ENCODE measurements around the gene ARL17B.

The ARL17B gene

DNA sequence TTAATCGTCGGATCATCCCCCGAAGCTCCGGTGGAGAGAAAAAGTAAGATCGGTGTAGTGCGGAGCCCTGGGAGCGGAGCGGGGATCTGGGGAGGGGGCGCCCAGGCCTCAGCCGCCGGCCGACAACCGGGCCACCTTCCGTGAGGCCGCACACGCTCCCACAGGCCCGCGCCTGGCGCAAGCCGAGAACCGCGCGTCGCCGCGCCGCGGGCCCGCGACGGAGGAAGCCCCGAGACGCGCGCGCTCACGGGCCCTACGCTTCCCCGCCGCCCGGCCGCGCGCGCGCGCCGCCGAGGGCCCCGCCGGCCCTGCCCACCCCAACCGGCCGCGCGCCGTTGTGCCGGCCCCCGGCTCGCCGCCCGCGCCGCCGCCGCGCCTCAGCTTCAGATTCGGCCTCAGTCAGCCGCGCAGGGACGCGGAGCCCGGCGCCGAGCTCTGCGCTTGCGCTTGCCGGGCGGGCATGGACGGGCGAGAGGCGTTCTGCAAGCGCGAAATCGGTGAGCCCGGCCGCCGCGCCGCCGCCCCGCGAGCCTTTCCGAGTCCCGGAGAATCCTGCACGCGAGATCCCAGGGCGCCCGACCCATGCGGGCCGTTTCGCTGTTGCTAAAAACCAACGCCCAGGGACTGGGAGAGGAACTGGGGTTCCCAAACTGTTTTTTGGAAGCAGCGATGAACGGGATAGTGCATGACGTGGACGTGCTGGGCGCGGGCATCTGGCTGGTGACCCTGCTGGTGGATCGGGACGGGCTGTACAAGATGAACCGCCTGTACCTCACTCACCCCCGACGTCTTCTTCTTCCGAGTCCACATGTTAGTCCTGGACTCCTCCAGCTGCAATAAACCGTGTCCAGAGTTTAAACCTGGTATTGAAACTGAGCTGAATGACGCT is 94.7 kb downstream of the ARL17B start (continued):
- TF ChIP-seq ZFP41 (tag by site-specific recombination; IDR thresholded peaks at IDR 0.05; ENCODE audit: borderline replicate concordance), result no peak
- TF ChIP-seq, protein P1, sequence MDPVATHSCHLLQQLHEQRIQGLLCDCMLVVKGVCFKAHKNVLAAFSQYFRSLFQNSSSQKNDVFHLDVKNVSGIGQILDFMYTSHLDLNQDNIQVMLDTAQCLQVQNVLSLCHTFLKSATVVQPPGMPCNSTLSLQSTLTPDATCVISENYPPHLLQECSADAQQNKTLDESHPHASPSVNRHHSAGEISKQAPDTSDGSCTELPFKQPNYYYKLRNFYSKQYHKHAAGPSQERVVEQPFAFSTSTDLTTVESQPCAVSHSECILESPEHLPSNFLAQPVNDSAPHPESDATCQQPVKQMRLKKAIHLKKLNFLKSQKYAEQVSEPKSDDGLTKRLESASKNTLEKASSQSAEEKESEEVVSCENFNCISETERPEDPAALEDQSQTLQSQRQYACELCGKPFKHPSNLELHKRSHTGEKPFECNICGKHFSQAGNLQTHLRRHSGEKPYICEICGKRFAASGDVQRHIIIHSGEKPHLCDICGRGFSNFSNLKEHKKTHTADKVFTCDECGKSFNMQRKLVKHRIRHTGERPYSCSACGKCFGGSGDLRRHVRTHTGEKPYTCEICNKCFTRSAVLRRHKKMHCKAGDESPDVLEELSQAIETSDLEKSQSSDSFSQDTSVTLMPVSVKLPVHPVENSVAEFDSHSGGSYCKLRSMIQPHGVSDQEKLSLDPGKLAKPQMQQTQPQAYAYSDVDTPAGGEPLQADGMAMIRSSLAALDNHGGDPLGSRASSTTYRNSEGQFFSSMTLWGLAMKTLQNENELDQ (tag by site-specific recombination; IDR thresholded peaks at IDR 0.05; ENCODE audit: low read depth), result no peak
- no peak for TF ChIP-seq ZNF621 (tag by site-specific recombination; IDR thresholded peaks at IDR 0.05)
- TF ChIP-seq, protein P2, sequence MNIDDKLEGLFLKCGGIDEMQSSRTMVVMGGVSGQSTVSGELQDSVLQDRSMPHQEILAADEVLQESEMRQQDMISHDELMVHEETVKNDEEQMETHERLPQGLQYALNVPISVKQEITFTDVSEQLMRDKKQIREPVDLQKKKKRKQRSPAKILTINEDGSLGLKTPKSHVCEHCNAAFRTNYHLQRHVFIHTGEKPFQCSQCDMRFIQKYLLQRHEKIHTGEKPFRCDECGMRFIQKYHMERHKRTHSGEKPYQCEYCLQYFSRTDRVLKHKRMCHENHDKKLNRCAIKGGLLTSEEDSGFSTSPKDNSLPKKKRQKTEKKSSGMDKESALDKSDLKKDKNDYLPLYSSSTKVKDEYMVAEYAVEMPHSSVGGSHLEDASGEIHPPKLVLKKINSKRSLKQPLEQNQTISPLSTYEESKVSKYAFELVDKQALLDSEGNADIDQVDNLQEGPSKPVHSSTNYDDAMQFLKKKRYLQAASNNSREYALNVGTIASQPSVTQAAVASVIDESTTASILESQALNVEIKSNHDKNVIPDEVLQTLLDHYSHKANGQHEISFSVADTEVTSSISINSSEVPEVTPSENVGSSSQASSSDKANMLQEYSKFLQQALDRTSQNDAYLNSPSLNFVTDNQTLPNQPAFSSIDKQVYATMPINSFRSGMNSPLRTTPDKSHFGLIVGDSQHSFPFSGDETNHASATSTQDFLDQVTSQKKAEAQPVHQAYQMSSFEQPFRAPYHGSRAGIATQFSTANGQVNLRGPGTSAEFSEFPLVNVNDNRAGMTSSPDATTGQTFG (tag by site-specific recombination; IDR thresholded peaks at IDR 0.05; ENCODE audit: borderline replicate concordance), result no peak
- no peak for TF ChIP-seq ZNF10 (tag by site-specific recombination; IDR thresholded peaks at IDR 0.05)
- TF ChIP-seq WT1 (tag by site-specific recombination; IDR thresholded peaks at IDR 0.05), result no peak
- no peak for TF ChIP-seq ZNF830 (tag by site-specific recombination; IDR thresholded peaks at IDR 0.05; ENCODE audit: low read depth)
- TF ChIP-seq ZNF404 (tag by site-specific recombination; IDR thresholded peaks at IDR 0.05), result no peak
- no peak for TF ChIP-seq ZNF596 (tag by site-specific recombination; IDR thresholded peaks at IDR 0.05)
- TF ChIP-seq, protein P3, sequence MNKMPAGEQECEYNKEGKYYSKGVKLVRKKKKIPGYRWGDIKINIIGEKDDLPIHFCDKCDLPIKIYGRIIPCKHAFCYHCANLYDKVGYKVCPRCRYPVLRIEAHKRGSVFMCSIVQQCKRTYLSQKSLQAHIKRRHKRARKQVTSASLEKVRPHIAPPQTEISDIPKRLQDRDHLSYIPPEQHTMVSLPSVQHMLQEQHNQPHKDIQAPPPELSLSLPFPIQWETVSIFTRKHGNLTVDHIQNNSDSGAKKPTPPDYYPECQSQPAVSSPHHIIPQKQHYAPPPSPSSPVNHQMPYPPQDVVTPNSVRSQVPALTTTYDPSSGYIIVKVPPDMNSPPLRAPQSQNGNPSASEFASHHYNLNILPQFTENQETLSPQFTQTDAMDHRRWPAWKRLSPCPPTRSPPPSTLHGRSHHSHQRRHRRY (tag by site-specific recombination; IDR thresholded peaks at IDR 0.05), result no peak
- TF ChIP-seq ZNF2 (tag by site-specific recombination; IDR thresholded peaks at IDR 0.05), result peak; percentile 63
- peak; percentile 55; the same call in 1 of the 2 replicates for TF ChIP-seq KLF9 (tag by site-specific recombination; IDR thresholded peaks at IDR 0.05; ENCODE audit: low read depth)
- no peak for TF ChIP-seq ZIC2 (tag by site-specific recombination; IDR thresholded peaks at IDR 0.05)
- TF ChIP-seq, protein P4, sequence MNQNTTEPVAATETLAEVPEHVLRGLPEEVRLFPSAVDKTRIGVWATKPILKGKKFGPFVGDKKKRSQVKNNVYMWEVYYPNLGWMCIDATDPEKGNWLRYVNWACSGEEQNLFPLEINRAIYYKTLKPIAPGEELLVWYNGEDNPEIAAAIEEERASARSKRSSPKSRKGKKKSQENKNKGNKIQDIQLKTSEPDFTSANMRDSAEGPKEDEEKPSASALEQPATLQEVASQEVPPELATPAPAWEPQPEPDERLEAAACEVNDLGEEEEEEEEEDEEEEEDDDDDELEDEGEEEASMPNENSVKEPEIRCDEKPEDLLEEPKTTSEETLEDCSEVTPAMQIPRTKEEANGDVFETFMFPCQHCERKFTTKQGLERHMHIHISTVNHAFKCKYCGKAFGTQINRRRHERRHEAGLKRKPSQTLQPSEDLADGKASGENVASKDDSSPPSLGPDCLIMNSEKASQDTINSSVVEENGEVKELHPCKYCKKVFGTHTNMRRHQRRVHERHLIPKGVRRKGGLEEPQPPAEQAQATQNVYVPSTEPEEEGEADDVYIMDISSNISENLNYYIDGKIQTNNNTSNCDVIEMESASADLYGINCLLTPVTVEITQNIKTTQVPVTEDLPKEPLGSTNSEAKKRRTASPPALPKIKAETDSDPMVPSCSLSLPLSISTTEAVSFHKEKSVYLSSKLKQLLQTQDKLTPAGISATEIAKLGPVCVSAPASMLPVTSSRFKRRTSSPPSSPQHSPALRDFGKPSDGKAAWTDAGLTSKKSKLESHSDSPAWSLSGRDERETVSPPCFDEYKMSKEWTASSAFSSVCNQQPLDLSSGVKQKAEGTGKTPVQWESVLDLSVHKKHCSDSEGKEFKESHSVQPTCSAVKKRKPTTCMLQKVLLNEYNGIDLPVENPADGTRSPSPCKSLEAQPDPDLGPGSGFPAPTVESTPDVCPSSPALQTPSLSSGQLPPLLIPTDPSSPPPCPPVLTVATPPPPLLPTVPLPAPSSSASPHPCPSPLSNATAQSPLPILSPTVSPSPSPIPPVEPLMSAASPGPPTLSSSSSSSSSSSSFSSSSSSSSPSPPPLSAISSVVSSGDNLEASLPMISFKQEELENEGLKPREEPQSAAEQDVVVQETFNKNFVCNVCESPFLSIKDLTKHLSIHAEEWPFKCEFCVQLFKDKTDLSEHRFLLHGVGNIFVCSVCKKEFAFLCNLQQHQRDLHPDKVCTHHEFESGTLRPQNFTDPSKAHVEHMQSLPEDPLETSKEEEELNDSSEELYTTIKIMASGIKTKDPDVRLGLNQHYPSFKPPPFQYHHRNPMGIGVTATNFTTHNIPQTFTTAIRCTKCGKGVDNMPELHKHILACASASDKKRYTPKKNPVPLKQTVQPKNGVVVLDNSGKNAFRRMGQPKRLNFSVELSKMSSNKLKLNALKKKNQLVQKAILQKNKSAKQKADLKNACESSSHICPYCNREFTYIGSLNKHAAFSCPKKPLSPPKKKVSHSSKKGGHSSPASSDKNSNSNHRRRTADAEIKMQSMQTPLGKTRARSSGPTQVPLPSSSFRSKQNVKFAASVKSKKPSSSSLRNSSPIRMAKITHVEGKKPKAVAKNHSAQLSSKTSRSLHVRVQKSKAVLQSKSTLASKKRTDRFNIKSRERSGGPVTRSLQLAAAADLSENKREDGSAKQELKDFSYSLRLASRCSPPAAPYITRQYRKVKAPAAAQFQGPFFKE (tag by site-specific recombination; IDR thresholded peaks at IDR 0.05; ENCODE audit: borderline replicate concordance), result no peak; the same call in 1 of the 2 replicates
- TF ChIP-seq ZNF132 (tag by site-specific recombination; IDR thresholded peaks at IDR 0.05; ENCODE audit: borderline replicate concordance), result no peak
- no peak for TF ChIP-seq ZNF837 (tag by site-specific recombination; IDR thresholded peaks at IDR 0.05)
- no peak for TF ChIP-seq ZNF114 (tag by site-specific recombination; IDR thresholded peaks at IDR 0.05)
- TF ChIP-seq ZNF654 (tag by site-specific recombination; IDR thresholded peaks at IDR 0.05; ENCODE audit: low read depth), result no peak
- peak; percentile 79 for TF ChIP-seq ZNF629 (tag by site-specific recombination; IDR thresholded peaks at IDR 0.05)
- TF ChIP-seq ZNF76 (tag by site-specific recombination; IDR thresholded peaks at IDR 0.05; ENCODE audit: borderline replicate concordance, low read depth), result no peak; the same call in 1 of the 2 replicates
- no peak for TF ChIP-seq ZNF302 (tag by site-specific recombination; IDR thresholded peaks at IDR 0.05; ENCODE audit: low read depth)
- no peak for TF ChIP-seq ZNF202 (tag by site-specific recombination; IDR thresholded peaks at IDR 0.05; ENCODE audit: borderline replicate concordance)
- TF ChIP-seq ZNF660 (tag by site-specific recombination; IDR thresholded peaks at IDR 0.05), result peak; percentile 65
- TF ChIP-seq ZNF37A (tag by site-specific recombination; IDR thresholded peaks at IDR 0.05), result no peak
- no peak for TF ChIP-seq ZNF747 (tag by site-specific recombination; IDR thresholded peaks at IDR 0.05)
- TF ChIP-seq ZNF266 (tag by site-specific recombination; IDR thresholded peaks at IDR 0.05; ENCODE audit: low read depth), result no peak
- TF ChIP-seq ZNF701 (tag by site-specific recombination; IDR thresholded peaks at IDR 0.05), result no peak
- TF ChIP-seq ZBTB21 (tag by site-specific recombination; IDR thresholded peaks at IDR 0.05), result peak; percentile 43
- no peak for TF ChIP-seq ZNF473 (tag by site-specific recombination; IDR thresholded peaks at IDR 0.05)

Measured in HEK293 (cell line).